ENCODE data around the gene NUDT22. TPM values are rescaled to one million over a fixed set of nuclear protein-coding genes. Genes with fewer than 3 reads are reported as not detected.
A peak's percentile ranks its signal among the peaks of the same experiment; 100 is the strongest.

NUDT22 gene
- total RNA-seq, 1 experiment from 2014 or later: 73.3 TPM

DNA sequence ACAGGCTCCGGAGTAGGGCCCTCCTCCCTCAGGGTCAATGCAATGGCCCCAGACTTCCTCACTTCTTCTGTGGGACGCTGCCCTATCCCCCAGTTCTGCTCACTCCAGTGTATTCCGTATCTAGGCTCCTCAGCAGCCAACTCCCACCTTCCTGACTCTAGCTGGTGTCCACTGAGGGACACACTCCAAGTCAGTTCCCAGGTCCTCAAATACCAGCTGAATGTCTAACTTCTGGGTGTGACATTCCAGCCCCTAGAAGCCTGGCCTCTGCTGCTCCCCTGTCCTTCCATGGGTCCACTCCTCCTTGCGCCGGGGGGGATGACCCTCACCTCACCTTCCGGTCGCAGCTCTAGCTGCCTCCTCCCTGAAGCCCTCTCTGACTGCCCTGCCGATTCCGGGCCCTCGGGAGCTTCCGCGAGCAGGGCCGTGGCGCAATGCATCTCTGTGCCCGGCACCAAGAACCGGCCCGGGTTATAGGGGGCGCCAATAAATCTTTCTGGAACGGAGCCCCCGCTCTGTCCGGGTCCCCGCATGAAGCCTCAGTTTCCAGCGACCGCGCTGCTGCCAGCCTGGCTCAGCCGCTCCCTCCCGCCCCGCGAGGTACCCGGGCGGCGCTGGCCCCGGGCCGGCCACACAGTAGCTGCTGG lies 42.9 kb downstream of the NUDT22 start:
- peaks cover 12% of the 10 kb centered on the region for H3K36me3 ChIP-seq (replicated peaks; ENCODE audit: control insufficient read depth, insufficient read depth, low read length)
- DNase-seq: peak; percentile 76
- peak overlapping the region; percentile 82 for H3K4me3 ChIP-seq (ENCODE audit: insufficient read depth, low read depth, low read length)
- H3K27me3 ChIP-seq (ENCODE audit: control insufficient read depth, insufficient read depth, low read length): no peaks in the 10 kb centered on the region

DNA sequence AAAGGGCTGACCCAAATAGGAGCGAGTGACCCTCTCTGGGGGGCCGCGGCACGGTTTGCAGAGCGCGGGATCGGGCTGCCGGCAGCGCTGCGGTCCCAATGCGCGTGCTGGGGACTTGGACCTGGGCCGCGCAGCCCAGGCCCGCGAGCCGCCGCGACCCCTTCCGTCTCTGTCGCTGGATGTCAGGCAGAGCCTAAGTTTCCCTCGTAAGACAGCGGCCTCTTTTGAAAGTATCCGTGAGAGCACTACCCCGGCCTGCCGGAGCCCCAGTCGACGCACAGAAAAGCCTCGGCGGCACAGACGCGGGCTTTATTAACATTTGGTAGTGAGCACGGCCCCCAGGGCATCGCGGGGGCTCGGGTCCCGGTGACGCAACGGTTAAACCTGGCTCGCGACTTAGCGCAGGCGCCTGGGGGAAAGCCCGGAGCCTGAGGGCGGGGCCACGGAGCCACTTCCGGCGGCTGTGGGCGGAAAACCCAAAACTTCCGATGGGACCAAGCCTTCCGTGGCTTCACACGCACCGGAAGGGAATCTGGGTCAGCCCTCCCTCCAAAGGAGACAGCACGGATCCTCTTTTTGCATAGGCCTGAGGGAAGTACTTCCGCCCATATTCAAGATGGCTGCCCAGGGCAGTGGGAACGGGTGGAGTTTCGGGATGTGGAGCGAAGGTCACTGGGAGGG lies 43.6 kb downstream of the NUDT22 start:
- H3K36me3 ChIP-seq (replicated peaks; ENCODE audit: control insufficient read depth, insufficient read depth, low read length): peaks cover 10% of the 10 kb centered on the region
- DNase-seq: peak; percentile 96
- H3K4me3 ChIP-seq (ENCODE audit: insufficient read depth, low read depth, low read length): peak overlapping the region; percentile 82
- no peaks in the 10 kb centered on the region for H3K27me3 ChIP-seq (ENCODE audit: control insufficient read depth, insufficient read depth, low read length)

DNA sequence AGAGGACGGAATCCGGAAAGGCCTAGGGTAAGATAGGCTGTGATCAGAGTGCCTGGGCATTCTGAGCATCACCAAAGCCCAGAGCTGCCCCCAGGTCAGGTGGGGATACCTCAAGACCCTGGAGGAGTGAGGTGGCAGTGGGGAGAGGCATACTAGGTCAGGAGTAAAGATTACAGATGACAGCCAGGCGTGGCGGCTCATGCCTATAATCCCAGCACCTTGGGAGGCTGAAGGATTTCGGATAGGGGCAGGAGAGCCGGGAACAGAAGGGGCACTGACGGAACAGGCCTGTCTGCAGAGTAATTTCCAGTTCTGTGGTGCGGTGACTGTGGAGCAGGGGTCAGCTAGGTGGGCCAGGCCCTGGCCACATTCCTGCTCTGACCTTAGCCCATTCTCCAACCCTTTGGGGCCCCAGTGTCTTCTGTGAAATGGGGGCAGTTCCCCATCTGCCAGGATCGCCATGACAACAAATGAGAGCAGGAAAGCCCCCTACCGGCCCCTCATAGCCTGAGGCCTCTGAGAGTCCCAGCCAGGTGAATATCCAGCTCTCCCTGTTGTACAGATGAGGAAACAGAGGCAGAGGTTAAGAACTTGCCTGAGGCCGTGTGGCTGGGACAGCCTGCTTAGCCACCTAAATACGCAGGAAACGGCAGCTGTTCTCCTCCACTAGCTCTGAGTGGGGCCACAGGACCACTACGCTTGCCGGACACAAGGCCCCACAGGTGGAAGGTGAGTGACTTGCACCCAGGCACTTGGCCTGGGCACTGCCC lies 49.1 kb downstream of the NUDT22 start:
- H3K4me3 ChIP-seq (ENCODE audit: insufficient read depth, low read depth, low read length): no peak overlapping the region
- no peaks in the 10 kb centered on the region for H3K27me3 ChIP-seq (ENCODE audit: control insufficient read depth, insufficient read depth, low read length)
- peaks cover 3% of the 10 kb centered on the region for H3K36me3 ChIP-seq (replicated peaks; ENCODE audit: control insufficient read depth, insufficient read depth, low read length)
- DNase-seq: no peak

DNA sequence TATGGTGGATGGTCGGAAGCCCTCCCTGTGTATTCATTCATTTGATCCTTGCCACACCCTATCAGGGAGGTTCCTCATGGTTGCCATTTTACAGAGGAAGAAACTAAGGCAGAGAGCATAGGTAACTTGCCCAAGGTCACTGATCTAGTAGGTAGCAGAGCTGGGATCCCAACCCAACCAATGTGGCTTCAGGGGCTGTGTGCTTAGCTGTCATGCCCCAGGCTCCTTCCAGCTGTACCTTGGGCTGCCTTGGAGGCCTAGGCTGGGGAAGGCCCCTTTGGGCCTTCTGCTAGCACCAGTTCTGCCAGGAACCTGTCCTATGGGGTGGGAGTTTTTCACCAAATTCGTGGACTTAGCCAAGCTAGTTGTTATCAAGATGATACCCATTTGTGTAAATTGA lies 49.8 kb downstream of the NUDT22 start:
- DNase-seq: no peak
- Histone ChIP-seq H3K27me3 (ENCODE audit: control insufficient read depth, insufficient read depth, low read length) (no peaks in the 10 kb centered on the region), H3K36me3 (replicated peaks; ENCODE audit: control insufficient read depth, insufficient read depth, low read length) (peaks cover 3% of the 10 kb centered on the region), H3K4me3 (ENCODE audit: insufficient read depth, low read depth, low read length) (no peak overlapping the region)

DNA sequence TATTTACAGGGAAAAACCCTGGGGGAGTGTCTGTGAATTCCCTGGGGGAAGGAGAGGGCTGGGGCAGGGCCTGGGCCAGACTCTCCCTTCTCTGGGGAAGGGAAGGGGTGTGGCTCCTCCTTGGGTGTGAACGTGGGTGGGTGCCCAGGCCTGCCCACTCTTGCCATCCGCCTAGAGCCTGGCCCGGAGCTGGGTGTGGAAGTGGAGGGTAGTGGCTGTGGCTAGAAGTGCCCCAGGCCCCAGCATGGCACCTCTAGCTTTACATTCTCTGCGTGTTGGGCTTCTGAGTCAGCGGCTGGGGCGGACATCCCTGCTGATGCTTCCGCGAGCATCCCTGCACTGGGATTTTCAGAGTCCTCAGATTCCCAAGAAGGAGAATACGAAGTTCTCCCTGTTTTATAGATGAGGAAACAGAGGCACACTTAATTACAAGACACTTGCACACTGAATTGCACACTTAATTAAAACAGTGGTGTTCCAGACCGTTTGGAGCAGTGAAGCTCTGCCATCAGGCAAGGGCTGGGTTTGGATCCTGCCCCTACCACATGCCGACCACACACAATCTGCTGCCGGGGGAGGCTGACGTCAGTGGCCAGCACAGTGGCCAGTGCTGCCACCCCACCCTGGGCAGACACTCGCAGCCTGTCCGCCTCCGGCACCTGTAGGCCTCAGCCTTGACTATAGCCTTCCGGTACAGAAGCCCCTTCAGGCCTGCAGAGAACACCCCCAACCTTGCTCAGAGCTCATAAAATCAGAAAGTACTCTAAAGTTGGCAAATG lies 50.8 kb downstream of the NUDT22 start:
- Histone ChIP-seq H3K4me3 (ENCODE audit: insufficient read depth, low read depth, low read length) (no peak overlapping the region), H3K36me3 (replicated peaks; ENCODE audit: control insufficient read depth, insufficient read depth, low read length) (peaks cover 3% of the 10 kb centered on the region), H3K27me3 (ENCODE audit: control insufficient read depth, insufficient read depth, low read length) (no peaks in the 10 kb centered on the region)
- no peak for DNase-seq

DNA sequence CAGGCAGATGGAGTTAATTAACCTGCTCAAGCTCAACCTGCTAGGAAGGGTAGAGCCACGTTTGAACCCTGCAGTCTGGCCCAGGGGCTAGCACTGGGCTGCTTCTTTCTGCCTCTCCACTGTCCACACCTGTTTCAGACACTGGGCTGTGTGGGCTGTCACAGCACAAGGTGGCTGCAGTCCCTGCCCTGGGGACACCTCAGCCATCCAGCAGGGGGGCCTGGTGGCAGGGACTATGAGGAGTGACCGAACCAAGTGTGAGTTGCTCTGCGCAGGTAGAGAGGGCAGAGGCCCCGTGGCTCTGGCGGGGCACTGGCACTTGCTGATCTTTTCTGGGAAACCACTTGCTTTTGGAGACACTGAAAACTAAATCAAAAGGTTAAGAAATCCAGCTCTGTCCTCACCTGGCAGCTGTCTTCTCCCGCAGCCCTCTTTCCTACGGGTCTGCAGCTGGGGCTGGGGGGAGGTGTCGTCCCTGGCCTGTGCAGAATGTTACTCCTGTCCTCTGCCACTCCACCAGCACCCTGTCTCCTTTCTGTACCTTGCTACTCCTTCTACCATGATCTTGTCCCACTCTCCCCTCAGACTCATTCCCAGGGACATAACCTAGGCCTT lies 52.6 kb downstream of the NUDT22 start:
- no peak for DNase-seq
- H3K36me3 ChIP-seq (replicated peaks; ENCODE audit: control insufficient read depth, insufficient read depth, low read length): peaks cover 3% of the 10 kb centered on the region
- no peak overlapping the region for H3K4me3 ChIP-seq (ENCODE audit: insufficient read depth, low read depth, low read length)
- no peaks in the 10 kb centered on the region for H3K27me3 ChIP-seq (ENCODE audit: control insufficient read depth, insufficient read depth, low read length)

Other genes with a start within 250 kb of the NUDT22 start
- gene OTUB1, start 239.8 kb upstream of the NUDT22 start, total RNA-seq (2014; rRNA removed; shearing (Covaris generic)): 76.6 and 77.4 TPM in 2 replicates
- 0.94 and 1.7 TPM in 2 replicates for gene FLRT1, start 190.3 kb upstream of the NUDT22 start, total RNA-seq (2014; rRNA removed; shearing (Covaris generic))
- gene MACROD1, start 60.2 kb upstream of the NUDT22 start, total RNA-seq (2014; rRNA removed; shearing (Covaris generic)): 30.9 and 52.9 TPM in 2 replicates
- 263 and 278 TPM in 2 replicates for gene STIP1, start 40.1 kb upstream of the NUDT22 start, total RNA-seq (2014; rRNA removed; shearing (Covaris generic))
- 0.15 and 0.80 TPM in 2 replicates for gene FERMT3, start 19.6 kb upstream of the NUDT22 start, total RNA-seq (2014; rRNA removed; shearing (Covaris generic))
- 75.6 and 76.0 TPM in 2 replicates for gene TRPT1, start 88 bp upstream of the NUDT22 start, total RNA-seq (2014; rRNA removed; shearing (Covaris generic))
- 12.0 and 18.0 TPM in 2 replicates for gene DNAJC4, start 4.3 kb downstream of the NUDT22 start, total RNA-seq (2014; rRNA removed; shearing (Covaris generic))
- 17.6 and 22.4 TPM in 2 replicates for gene VEGFB, start 8.3 kb downstream of the NUDT22 start, total RNA-seq (2014; rRNA removed; shearing (Covaris generic))
- 62.0 and 63.8 TPM in 2 replicates for gene FKBP2, start 14.8 kb downstream of the NUDT22 start, total RNA-seq (2014; rRNA removed; shearing (Covaris generic))
- gene PPP1R14B, start 20.7 kb downstream of the NUDT22 start, total RNA-seq (2014; rRNA removed; shearing (Covaris generic)): 461 and 540 TPM in 2 replicates
- 70.0 and 87.0 TPM in 2 replicates for gene PLCB3, start 25.3 kb downstream of the NUDT22 start, total RNA-seq (2014; rRNA removed; shearing (Covaris generic))
- 46.0 and 71.8 TPM in 2 replicates for gene BAD, start 58.4 kb downstream of the NUDT22 start, total RNA-seq (2014; rRNA removed; shearing (Covaris generic))
- gene GPR137, start 59.6 kb downstream of the NUDT22 start, total RNA-seq (2014; rRNA removed; shearing (Covaris generic)): 26.3 and 29.5 TPM in 2 replicates
- gene KCNK4, start 65.0 kb downstream of the NUDT22 start, total RNA-seq (2014; rRNA removed; shearing (Covaris generic)): not detected in 2 replicates
- 0.38 and 1.00 TPM in 2 replicates for gene CATSPERZ, start 74.1 kb downstream of the NUDT22 start, total RNA-seq (2014; rRNA removed; shearing (Covaris generic))
- 80.5 and 94.8 TPM in 2 replicates for gene ESRRA, start 79.2 kb downstream of the NUDT22 start, total RNA-seq (2014; rRNA removed; shearing (Covaris generic))
- gene TRMT112, start 91.3 kb downstream of the NUDT22 start, total RNA-seq (2014; rRNA removed; shearing (Covaris generic)): 261 and 314 TPM in 2 replicates
- 272 and 303 TPM in 2 replicates for gene PRDX5, start 91.8 kb downstream of the NUDT22 start, total RNA-seq (2014; rRNA removed; shearing (Covaris generic))
- 7.7 and 9.9 TPM in 2 replicates for gene CCDC88B, start 113.9 kb downstream of the NUDT22 start, total RNA-seq (2014; rRNA removed; shearing (Covaris generic))
- 16.0 and 17.6 TPM in 2 replicates for gene RPS6KA4, start 132.9 kb downstream of the NUDT22 start, total RNA-seq (2014; rRNA removed; shearing (Covaris generic))